GM19455 (cell line): Measurements from ENCODE around the gene TBCEL.
"Not testable (repeated sequence)": the region's sequence is repeated elsewhere in the genome, so short reads cannot be mapped to it uniquely, and the experiment has no call there.

Source experiments
- ATAC-seq: cut with Tn5 transposase; IDR thresholded peaks from one replicate; pipeline ENCODE4 v1.9.1; 2021; ENCODE audit not compliant: unreplicated experiment

TBCEL gene

GRCh38 chr11:121105063-121105480 is 81.2 kb downstream of the TBCEL start:
- ATAC-seq: no peak

GRCh38 chr11:121105481-121106195 is 81.7 kb downstream of the TBCEL start:
- ATAC-seq: no peak

GRCh38 chr11:121106812-121107211 is 82.9 kb downstream of the TBCEL start:
- ATAC-seq: no peak

GRCh38 chr11:121108413-121108812 is 84.5 kb downstream of the TBCEL start:
- no peak for ATAC-seq

- no peak for ATAC-seq
Observed at GRCh38 chr11:121109471-121109870, 85.6 kb downstream of the TBCEL start.

GRCh38 chr11:121109916-121110586 is 86.1 kb downstream of the TBCEL start:
- no peak for ATAC-seq

GRCh38 chr11:121110871-121111724 is 87.2 kb downstream of the TBCEL start:
- ATAC-seq: no peak

- ATAC-seq: no peak
Observed at GRCh38 chr11:121112498-121113455, 88.9 kb downstream of the TBCEL start.

- ATAC-seq: no peak
Observed at GRCh38 chr11:121113611-121114010, 89.7 kb downstream of the TBCEL start.

GRCh38 chr11:121115024-121115423 is 91.1 kb downstream of the TBCEL start:
- ATAC-seq: not testable (repeated sequence)

GRCh38 chr11:121117788-121118187 is 93.9 kb downstream of the TBCEL start:
- no peak for ATAC-seq

GRCh38 chr11:121119440-121119839 is 95.5 kb downstream of the TBCEL start:
- no peak for ATAC-seq

- no peak for ATAC-seq
Observed at GRCh38 chr11:121122328-121122727, 98.4 kb downstream of the TBCEL start.

- no peak for ATAC-seq
Observed at GRCh38 chr11:121123496-121124069, 99.7 kb downstream of the TBCEL start.

GRCh38 chr11:121127809-121128208 is 103.9 kb downstream of the TBCEL start:
- no peak for ATAC-seq

GRCh38 chr11:121129362-121130340 is 105.7 kb downstream of the TBCEL start:
- ATAC-seq: no peak

- no peak for ATAC-seq
Observed at GRCh38 chr11:121131656-121132055, 107.8 kb downstream of the TBCEL start.

- no peak for ATAC-seq
Observed at GRCh38 chr11:121132211-121132976, 108.5 kb downstream of the TBCEL start.
